HG03060 (cell line): ENCODE data around the gene ZNF862.

ENCODE experiments used
- ATAC-seq: cut with Tn5 transposase; IDR thresholded peaks from one replicate; pipeline ENCODE4 v1.9.1; 2021; ENCODE audit warnings: low read depth, moderate number of reproducible peaks; ENCODE audit not compliant: unreplicated experiment

The ZNF862 gene

DNA sequence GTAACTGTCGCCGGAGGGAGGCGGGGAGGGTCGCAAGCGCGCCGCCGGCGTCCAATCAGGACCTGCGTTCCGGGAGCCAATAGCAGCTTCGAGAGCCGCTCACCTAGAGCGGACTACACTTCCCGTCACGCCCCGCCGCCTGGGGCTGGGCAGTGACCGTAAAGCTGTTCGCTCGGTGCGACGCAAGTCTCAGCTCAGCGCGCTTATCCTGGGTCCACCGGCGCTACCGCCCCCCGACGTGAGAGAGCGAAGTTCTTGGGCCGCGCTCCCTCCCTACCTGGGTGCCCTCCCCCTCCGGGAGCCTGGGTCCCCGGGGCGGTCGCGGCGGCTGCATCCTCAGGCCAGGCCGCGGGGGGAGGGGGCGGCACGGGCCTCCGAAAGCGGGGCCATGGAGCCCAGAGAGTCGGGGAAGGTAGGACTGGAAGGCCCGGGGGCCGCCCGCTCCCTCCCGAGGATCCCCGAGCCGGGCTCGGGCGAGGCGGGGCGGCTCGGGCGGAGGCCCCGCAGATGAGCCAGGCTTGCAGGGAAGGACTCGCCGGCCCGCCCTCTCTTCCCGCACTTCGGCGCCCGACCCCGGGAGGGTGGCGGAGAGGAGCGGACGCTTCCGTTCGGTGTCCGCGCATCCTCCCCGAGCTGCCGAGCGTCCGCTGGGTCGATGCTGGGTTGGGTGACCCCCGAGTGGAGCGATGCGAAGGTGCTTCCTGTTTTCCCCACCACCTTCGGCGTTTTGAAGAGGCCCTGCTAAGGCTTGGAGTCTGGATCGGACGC, at the start of gene ZNF862:
ZNF862 (plus strand) TSS at position 152 of the 768 bp plus-strand sequence; CDS start at position 389, 237 bp downstream.
- peak; percentile 89 for ATAC-seq

DNA sequence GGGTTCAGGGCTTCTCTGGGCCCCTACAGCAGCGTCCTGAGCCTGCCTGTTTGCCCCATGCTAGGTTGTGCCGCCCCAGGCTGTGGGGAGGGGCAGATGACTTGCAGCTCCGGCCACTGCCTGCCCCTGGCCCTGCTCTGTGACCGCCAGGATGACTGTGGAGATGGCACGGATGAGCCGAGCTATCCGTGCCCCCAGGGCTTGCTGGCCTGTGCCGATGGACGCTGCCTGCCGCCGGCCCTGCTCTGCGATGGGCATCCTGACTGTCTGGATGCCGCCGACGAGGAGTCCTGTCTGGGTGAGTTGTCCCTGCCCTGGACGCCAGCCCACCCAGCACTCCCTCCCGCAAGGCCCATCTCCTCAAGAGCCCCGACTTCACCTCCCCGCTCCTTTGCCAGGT, 49.1 kb upstream of the ZNF862 start:
- ATAC-seq, result no peak

DNA sequence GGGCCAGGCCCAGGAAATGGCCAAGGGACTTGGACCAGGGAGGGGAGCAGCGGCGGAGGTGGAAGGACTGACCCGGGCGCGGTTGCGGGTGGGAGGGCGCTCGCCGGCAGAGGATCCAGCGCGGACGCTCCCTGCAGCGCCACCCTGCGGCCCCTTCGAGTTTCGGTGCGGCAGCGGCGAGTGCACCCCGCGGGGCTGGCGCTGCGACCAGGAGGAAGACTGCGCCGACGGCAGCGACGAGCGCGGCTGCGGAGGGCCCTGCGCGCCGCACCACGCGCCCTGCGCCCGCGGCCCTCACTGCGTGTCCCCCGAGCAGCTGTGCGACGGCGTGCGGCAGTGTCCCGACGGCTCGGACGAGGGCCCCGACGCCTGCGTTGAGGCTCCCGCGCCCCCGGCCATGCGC, 48.0 kb upstream of the ZNF862 start:
- ATAC-seq, result no peak

GRCh38 chr7:149790754-149791360, 47.3 kb upstream of the ZNF862 start:
- ATAC-seq, result no peak

DNA sequence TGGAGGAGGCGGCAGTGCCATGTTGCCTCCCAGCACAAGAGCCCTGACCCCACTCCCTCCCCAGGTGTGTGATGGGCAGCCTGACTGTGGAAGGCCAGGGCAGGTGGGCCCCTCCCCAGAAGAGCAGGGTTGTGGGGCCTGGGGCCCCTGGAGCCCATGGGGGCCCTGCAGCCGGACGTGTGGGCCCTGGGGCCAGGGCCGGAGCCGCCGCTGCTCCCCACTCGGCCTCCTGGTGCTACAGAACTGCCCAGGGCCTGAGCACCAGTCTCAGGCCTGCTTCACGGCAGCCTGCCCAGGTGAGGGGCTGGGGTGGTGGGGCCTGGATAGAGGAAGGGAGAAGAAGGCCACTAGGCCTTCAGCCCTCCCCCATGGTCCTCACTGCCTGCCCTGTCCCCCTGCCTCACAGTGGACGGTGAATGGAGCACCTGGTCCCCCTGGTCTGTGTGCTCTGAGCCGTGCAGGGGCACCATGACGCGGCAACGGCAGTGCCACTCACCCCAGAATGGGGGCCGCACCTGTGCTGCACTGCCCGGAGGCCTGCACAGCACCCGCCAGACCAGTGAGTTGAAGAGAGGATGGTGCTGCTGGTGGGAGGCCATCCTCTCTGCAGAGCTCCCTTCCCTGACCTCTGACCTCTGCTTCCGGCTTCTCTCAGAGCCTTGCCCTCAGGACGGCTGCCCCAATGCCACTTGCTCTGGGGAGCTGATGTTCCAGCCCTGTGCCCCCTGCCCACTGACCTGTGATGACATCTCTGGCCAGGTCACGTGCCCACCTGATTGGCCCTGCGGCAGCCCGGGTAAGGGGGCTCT, 46.6 kb upstream of the ZNF862 start:
- no peak for ATAC-seq

DNA sequence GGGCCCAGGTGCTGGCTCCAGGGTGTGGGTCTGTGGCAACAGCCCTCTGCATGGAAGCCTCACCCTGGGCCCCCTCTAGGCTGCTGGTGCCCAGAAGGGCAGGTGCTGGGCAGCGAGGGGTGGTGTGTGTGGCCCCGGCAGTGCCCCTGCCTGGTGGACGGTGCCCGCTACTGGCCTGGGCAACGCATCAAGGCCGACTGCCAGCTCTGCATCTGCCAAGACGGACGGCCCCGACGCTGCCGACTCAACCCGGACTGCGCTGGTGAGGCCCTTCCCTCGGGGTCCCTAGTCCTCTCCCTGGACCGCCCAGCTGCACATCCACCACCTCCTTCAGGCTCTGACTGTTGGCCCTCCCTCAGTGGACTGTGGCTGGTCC, 46.0 kb upstream of the ZNF862 start:
- no peak for ATAC-seq

DNA sequence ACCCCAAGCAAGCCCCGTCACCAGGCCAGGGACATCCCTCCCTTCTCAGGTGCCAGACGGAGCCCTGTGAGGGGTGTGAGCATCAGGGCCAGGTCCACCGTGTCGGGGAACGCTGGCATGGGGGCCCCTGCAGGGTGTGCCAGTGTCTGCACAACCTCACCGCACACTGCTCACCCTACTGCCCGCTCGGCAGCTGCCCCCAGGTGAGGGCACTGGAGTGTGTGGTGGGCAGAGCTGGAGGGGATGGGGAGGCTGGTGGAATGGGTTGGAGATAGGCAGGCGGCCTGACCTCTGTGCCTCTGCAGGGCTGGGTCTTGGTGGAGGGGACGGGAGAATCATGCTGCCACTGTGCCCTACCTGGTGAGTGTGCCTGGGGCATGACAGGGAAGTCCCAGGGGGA, 44.9 kb upstream of the ZNF862 start:
- no peak for ATAC-seq

DNA sequence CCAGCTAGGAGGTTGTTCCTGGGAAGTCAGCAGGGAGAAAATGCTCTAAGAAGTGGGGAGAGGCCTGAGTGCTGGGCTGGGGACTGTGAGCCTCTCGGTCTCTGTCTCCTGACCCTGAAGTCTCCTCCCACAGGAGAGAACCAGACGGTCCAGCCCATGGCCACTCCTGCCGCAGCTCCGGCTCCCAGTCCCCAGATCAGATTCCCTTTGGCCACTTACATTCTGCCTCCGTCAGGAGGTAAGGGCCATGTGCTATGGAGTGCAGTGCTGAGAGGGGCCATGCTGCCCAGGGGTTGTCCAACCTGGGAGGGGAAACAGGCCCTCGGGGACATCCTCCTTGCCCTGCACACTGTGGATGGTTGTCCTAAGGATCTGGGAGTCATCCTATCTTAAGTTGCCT, 43.5 kb upstream of the ZNF862 start:
- no peak for ATAC-seq

- no peak for ATAC-seq
Observed at GRCh38 chr7:149795126-149795525, 43.0 kb upstream of the ZNF862 start.

DNA sequence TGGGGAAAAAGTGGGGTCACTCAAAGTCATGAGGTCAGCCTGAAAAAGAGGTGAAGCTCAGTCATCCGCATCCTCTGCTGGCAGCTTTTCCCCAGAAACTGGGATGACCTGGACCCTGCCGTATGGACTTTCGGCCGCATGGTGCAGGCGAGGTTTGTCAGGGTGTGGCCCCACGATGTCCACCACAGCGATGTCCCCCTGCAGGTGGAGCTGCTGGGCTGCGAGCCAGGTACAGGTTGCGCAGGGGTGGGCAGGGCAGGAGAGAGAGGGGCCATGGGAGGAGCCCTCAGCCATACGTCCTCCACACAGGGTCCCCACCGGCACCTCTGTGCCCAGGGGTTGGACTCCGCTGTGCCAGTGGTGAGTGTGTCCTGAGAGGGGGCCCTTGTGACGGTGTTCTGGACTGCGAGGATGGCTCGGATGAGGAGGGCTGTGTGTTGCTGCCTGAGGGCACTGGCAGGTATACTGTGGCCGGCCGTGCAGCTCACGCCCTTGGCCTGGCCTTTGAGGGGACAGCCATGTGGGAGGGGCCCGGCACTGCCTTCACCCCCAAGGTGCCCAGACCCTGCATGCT, 41.8 kb upstream of the ZNF862 start:
- ATAC-seq, result no peak

- no peak for ATAC-seq
Observed at GRCh38 chr7:149797771-149798170, 40.4 kb upstream of the ZNF862 start.

GRCh38 chr7:149799397-149800168, 38.6 kb upstream of the ZNF862 start:
- ATAC-seq, result no peak

DNA sequence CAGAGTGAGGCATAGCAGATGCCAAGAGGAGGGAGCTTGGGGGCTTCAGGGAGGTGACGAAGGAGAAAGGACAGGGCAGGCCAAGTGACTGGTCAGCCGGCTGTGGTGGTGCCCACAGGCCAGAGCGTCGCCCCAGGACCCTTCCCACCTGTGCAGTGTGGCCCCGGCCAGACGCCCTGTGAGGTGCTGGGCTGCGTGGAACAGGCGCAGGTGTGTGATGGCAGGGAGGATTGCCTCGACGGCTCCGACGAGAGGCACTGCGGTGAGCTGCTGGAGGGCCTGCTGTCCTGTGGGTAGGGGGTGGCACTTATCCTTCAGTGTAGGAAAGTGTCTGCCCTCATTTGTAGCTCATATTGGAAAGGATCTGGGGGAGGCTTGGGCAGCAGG, 38.0 kb upstream of the ZNF862 start:
- no peak for ATAC-seq

- no peak for ATAC-seq
Observed at GRCh38 chr7:149801002-149801566, 37.1 kb upstream of the ZNF862 start.

GRCh38 chr7:149801816-149802215, 36.4 kb upstream of the ZNF862 start:
- ATAC-seq, result no peak

- ATAC-seq, result no peak
Observed at GRCh38 chr7:149802966-149803365, 35.2 kb upstream of the ZNF862 start.

DNA sequence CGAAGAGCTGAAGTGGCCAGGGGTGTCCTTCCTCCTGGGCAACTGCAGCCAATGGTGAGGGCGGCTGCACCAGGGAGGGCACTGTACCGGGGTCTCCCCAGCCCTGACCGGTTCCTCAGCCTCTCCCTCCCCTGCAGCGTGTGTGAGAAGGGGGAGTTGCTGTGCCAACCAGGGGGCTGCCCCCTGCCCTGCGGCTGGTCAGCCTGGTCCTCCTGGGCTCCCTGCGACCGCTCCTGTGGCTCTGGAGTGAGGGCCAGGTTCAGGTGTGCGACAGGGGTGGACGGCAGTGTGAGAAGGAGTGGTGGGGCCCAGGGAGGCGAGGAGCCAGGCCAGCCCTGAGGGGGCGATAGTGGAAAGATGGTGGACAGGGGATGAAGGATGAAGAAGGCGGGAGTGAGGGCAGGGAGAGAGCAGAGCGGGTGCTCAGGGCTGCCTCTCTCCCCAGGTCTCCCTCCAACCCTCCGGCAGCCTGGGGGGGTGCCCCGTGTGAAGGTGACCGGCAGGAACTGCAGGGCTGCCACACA, 34.6 kb upstream of the ZNF862 start:
- no peak for ATAC-seq

DNA sequence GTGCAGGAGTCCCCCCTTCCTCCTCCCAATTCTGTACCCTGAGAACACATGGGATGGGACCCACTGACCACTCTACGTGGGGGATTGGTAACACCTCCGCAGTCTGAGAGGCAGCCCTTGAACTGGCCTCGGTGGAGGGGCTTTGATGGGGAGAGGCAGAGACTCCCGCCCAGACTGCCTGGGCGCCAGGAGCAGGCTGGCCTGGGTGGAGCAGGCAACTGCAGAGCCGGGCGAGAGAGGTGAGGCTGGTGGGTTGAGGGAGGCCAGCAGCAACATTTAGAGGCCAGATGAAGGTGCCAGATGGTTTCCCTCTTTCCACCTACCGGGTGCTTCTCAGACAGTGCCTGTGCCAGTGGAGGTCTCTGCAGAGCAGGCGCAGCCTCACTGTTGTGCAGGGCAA, 34.1 kb upstream of the ZNF862 start:
- no peak for ATAC-seq

- ATAC-seq, result no peak
Observed at GRCh38 chr7:149806726-149807125, 31.4 kb upstream of the ZNF862 start.

GRCh38 chr7:149808311-149808710, 29.9 kb upstream of the ZNF862 start:
- ATAC-seq, result no peak
